ENCODE measurements around the gene STK24. TPM values are rescaled to one million over a fixed set of nuclear protein-coding genes. Genes with fewer than 3 reads are reported as not detected.

STK24 gene
- total and polyA plus RNA-seq, 2 of the 8 experiments (the other 6 are each of a cell fraction or from before 2014, with no cell fraction given): 62.8 to 143 TPM

DNA sequence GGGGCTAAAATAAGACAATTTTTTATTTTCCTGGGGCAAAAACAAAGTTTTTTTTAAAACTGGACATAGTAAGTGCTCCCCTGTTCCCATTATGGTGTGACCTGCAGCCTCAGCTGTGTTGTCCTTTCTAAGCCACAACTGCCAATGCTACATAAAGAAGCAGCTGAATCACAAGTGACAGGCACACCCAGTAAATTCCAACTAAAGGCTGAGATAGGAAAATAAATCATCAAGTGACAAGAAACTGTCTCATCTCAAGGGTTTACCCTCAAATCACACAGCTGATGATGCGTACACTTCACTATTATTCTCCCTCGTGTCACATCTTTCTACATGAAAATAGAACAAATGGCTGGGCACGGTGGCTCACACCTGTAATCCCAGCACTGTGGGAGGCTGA, 28.7 kb downstream of the STK24 start:
- Histone ChIP-seq H3K27ac (ENCODE audit: low read depth, low read length) (no peak overlapping the region), H3K56ac (replicated peaks; ENCODE audit: insufficient read length, low read depth, low read length) (no peak overlapping the region), H3K14ac (ENCODE audit: insufficient read length) (no peak overlapping the region), H4K8ac (ENCODE audit: extremely low read depth, insufficient read depth, low read length) (no peak overlapping the region), H4K20me1 (replicated peaks in 1 of 2; ENCODE audit: control insufficient read depth in 1 of 2, insufficient read depth in 2 of 2, low read length in 2 of 2) (peaks cover 23 to 32% of the 10 kb centered on the region in 2 experiments), H3K79me1 (ENCODE audit: low read depth, low read length) (peaks cover 23% of the 10 kb centered on the region), H3K79me2 (ENCODE audit: control insufficient read depth in 1 of 2, insufficient read depth in 2 of 2, low read length in 2 of 2) (peaks cover 10 to 92% of the 10 kb centered on the region in 2 experiments), H2BK120ac (replicated peaks; ENCODE audit: low read depth, low read length) (no peak overlapping the region), H3K4ac (replicated peaks; ENCODE audit: insufficient read length, low read depth, low read length) (no peak overlapping the region), H2BK20ac (ENCODE audit: low read length) (no peak overlapping the region), H3K4me3 (ENCODE audit: extremely low read depth in 1 of 4, insufficient read depth in 2 of 4, low read depth in 3 of 4, low read length in 4 of 4) (no peak overlapping the region), H3K9ac (replicated peaks in 1 of 4; ENCODE audit: extremely low read depth in 1 of 4, low read depth in 3 of 4, low read length in 3 of 4) (no peak overlapping the region), H3K27me3 (replicated peaks in 1 of 4; ENCODE audit: control insufficient read depth in 3 of 4, extremely low read depth in 1 of 4, insufficient read depth in 3 of 4, low read length in 3 of 4) (no peaks in the 10 kb centered on the region), H3K9me3 (ENCODE audit: insufficient read depth in 2 of 2, low read depth in 1 of 2, low read length in 1 of 2) (no peaks in the 10 kb centered on the region), H2BK15ac (ENCODE audit: low read length) (no peak overlapping the region), H3K4me1 (replicated peaks in 1 of 4; ENCODE audit: control insufficient read depth in 3 of 4, insufficient read depth in 4 of 4, low read length in 3 of 4) (peaks cover 6 to 11% (median 8%) of the 10 kb centered on the region in 4 experiments), H4K91ac (replicated peaks; ENCODE audit: insufficient read length, low read length) (no peak overlapping the region), H2BK12ac (ENCODE audit: low read depth, low read length) (no peak overlapping the region), H2AFZ (ENCODE audit: low read length) (no peak overlapping the region), H4K5ac (ENCODE audit: insufficient read length, low read depth, low read length) (no peak overlapping the region), H3K36me3 (ENCODE audit: control insufficient read depth in 2 of 4, insufficient read depth in 4 of 4, low read length in 3 of 4) (peaks cover 0 to 10% (median 6%) of the 10 kb centered on the region in 4 experiments; a peak in 2 of 8 replicates), H3K4me2 (ENCODE audit: insufficient read depth in 1 of 2, low read depth in 2 of 2, low read length in 2 of 2) (no peak overlapping the region), H3K23me2 (ENCODE audit: low read depth, low read length) (no peaks in the 10 kb centered on the region), H3K23ac (ENCODE audit: insufficient read length) (no peak overlapping the region), H3K18ac (ENCODE audit: extremely low read depth, low read length) (no peak overlapping the region), H2BK5ac (ENCODE audit: low read depth, low read length) (no peak overlapping the region), H2AK5ac (ENCODE audit: low read depth, low read length) (no peak overlapping the region)
- FAIRE-seq (no peak), DNase-seq (ENCODE audit: low read depth in 1 of 2, low spot score in 2 of 2) (no peak)
- WGBS, 2 experiments (ENCODE audit: extremely low coverage in 1 of 2, insufficient coverage in 1 of 2, insufficient read length in 1 of 2, insufficient replicate concordance in 2 of 2, low coverage in 1 of 2, low lambda C conversion rate in 2 of 2, missing lambda C conversion rate in 1 of 2): 98% methylated on average over 3 of the region's 3 CpGs; no CpG with 5 or more reads in 1 of the 2 experiments
- CTCF ChIA-PET (ENCODE audit: partially characterized antibody): interaction anchor here (0.6 to 2.5 kb wide), 8 partner anchors 11 to 103 kb away, joined by 3 to 11 read pairs (median 3); no protein-coding TSS in a partner anchor
- POLR2A ChIA-PET (ENCODE audit: partially characterized antibody): interaction anchor here (1.0 kb wide), 1 partner anchor 16 kb away, joined by 3 read pairs; no protein-coding TSS in a partner anchor
- TF ChIP-seq, protein P1, sequence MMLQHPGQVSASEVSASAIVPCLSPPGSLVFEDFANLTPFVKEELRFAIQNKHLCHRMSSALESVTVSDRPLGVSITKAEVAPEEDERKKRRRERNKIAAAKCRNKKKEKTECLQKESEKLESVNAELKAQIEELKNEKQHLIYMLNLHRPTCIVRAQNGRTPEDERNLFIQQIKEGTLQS (IDR thresholded peaks at IDR 0.05; ENCODE audit: insufficient read depth, low read depth, low read length): no peak
- no peak for TF ChIP-seq BRCA1 (IDR thresholded peaks at IDR 0.05; ENCODE audit: low read depth, low read length)
